AG04449 (cell line): ENCODE measurements around the gene NRG3.

Experiments used
- CTCF ChIA-PET: fragments of 350-600 bp; formaldehyde crosslinking; extraction: SDS; loops from one replicate; lab custom pipeline; 2021; ENCODE audit warnings: antibody characterized with exemption; lab: Yijun Ruan, JAX
- POLR2A ChIA-PET: fragments of 400-600, 350-600 bp; formaldehyde crosslinking; extraction: SDS; loops from one replicate; lab custom pipeline; 2020; ENCODE audit warnings: antibody characterized with exemption, inconsistent platforms; lab: Yijun Ruan, JAX
- DNase-seq: peaks from one replicate; pipeline ENCODE4 v3.0.0-alpha.2; 2010; ENCODE audit warnings: low read depth, low spot score
- H3K4me3 ChIP-seq: 2 replicates; pipeline ENCODE4 v1.5.1; 2011; ENCODE audit warnings: low read depth, mild to moderate bottlenecking, control low read depth, low read length
- TF ChIP-seq, protein P1 (sequence below): IDR thresholded peaks from one replicate; pipeline ENCODE4 v1.5.1; 2011; ENCODE audit warnings: mild to moderate bottlenecking, moderate library complexity, low read length, control low read depth, inconsistent platforms; ENCODE audit not compliant: insufficient read depth; ENCODE audit errors: missing control alignments

NRG3 gene

DNA sequence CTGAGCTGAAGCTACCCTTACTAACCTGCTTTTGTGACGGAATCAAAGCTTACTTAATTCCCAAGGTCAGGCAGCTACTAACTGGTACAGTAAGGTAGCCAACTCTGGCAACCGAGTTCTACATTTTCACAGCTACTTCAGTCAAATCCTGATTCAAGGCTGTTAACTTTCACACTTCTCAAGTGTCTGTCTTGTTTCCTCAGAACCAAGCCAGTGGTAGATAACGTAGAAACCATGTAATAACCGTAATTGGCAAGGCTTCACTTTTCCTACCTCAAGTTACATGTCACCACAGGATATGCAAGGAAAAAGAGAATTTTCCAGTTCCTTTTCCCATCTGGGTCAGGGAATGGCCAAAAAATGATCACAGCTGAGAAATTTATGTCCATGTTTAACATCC is 746.7 kb downstream of the NRG3 start:
- H3K4me3 ChIP-seq = no peak overlapping the region
- CTCF ChIA-PET = no interaction called here
- POLR2A ChIA-PET = no interaction called here
- TF ChIP-seq, protein P1, sequence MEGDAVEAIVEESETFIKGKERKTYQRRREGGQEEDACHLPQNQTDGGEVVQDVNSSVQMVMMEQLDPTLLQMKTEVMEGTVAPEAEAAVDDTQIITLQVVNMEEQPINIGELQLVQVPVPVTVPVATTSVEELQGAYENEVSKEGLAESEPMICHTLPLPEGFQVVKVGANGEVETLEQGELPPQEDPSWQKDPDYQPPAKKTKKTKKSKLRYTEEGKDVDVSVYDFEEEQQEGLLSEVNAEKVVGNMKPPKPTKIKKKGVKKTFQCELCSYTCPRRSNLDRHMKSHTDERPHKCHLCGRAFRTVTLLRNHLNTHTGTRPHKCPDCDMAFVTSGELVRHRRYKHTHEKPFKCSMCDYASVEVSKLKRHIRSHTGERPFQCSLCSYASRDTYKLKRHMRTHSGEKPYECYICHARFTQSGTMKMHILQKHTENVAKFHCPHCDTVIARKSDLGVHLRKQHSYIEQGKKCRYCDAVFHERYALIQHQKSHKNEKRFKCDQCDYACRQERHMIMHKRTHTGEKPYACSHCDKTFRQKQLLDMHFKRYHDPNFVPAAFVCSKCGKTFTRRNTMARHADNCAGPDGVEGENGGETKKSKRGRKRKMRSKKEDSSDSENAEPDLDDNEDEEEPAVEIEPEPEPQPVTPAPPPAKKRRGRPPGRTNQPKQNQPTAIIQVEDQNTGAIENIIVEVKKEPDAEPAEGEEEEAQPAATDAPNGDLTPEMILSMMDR = no peak
- no peak for DNase-seq

DNA sequence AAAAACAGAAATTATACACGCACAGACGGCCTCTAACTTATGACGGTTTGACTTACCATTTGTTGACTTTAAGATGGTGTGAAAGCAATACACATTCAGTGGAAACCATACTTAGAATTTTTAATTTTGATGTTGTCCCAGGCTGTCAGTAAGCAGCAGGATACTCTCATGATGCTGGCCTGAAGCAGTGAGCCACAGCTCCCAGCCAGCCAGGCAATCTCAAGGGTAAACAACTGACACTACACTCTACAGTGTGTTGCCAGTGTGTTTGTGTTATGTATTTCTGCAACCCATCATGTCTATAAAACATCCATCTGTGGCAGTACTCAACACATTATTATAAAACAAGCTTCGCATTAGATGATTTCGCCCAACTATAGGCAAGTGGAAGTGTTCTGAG is 747.5 kb downstream of the NRG3 start:
- no peak overlapping the region for H3K4me3 ChIP-seq
- no peak for DNase-seq
- CTCF ChIA-PET = no interaction called here
- TF ChIP-seq, protein P1 = no peak
- POLR2A ChIA-PET = no interaction called here

DNA sequence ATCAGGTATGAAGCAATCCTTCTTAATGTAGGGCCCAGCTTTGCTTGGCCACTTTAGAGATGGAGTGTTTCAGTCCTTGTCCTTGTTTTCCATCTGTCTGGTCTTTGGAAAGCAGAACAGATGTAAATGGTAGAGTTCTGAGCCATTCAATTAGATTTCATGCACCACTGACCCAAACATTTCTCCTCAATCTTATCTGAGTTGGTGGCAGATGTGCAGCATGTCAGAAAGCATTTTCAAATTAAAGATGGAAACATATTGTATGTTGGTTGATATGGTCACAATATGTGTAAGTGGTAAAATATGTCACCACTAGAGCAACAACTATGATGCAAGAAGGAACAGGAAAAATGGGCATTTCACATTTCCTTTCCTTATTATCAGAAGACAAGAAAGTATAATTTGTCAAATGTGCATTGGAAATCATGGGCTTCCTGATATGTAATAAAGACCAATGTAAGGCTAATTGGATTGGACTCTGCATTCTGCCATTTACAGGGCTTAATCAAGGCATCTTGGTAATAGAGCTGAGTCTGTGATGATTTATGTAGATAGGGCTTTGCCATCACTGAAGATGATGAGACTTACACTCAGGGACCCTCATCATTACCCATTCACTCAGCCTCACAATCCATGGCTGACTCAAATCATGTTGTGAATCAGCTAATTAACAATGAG is 750.7 kb downstream of the NRG3 start:
- ChIA-PET POLR2A (no interaction called here), CTCF (no interaction called here)
- H3K4me3 ChIP-seq = no peak overlapping the region
- TF ChIP-seq, protein P1 = no peak
- DNase-seq = no peak

DNA sequence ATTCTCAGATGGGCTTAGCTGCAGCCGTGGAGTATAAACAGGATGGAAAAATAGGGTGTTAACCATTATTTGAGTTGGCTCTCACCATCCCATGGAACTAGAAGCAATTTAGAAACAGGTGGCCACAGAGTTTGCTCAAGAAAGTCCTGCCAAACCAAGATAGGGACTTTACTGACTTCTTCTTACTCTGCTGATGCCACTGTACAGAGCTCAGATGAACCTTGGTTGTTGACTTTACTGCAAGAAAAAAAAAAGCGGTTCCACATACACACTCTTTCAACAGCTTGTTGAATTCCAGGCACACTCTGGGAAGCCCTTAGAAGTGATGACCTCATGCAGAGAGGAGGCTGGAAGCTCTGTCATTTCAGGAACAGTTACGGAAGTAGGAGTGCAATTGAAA is 753.4 kb downstream of the NRG3 start:
- ChIA-PET POLR2A (no interaction called here), CTCF (no interaction called here)
- H3K4me3 ChIP-seq = no peak overlapping the region
- no peak for DNase-seq
- TF ChIP-seq, protein P1 = no peak

DNA sequence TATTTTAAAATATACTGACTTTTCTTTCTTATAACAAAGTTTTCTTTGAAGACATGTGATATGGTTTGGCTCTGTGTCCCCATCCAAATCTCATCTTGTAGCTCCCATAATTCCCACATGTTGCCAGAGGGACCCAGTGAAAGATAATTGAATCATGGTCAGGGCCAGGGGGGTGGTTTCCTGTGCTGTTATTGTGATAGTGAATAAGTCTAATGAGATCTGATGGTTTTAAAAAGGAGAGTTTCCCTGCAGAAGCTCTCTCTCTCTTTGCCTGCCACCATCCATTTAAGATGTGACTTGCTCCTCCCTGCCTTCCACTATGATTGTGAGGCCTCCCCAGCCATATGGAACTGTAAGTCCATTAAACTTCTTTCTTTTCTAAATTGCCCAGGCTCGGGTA is 768.1 kb downstream of the NRG3 start:
- TF ChIP-seq, protein P1 = no peak
- POLR2A ChIA-PET = no interaction called here
- DNase-seq = no peak
- CTCF ChIA-PET = no interaction called here
- no peak overlapping the region for H3K4me3 ChIP-seq

DNA sequence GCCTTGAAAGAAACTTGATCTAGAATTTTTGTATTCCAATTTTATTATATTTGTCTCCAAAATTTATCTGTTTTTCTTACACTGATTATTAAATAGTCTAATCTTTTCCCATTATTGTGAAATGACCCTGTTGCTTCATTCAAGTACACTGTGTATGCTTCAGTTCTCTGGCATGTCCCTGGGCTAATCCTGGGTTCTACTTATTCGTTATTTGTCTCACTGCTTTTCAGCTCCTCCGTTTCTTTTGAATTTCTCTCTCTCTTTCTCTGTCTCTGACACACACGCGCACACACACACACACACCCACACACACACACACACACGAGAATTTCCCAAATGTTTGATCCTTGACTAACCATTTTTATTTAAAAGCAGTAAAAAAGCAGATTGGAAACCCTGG is 768.6 kb downstream of the NRG3 start:
- TF ChIP-seq, protein P1 = no peak
- POLR2A ChIA-PET = no interaction called here
- CTCF ChIA-PET = no interaction called here

More for the DNA sequence above, 768.6 kb downstream of the NRG3 start:
- no peak for DNase-seq
- H3K4me3 ChIP-seq = no peak overlapping the region
